Stimulated activated CD4-positive, alpha-beta T cell treated with anti-CD3 and anti-CD28 coated beads, Interleukin-15, amount 100 ng/mL, for 24 hours (primary cell): ENCODE measurements around the gene GALM.

Experiments
- DNase-seq: peaks from one replicate; pipeline ENCODE4 v3.0.0-alpha.2; 2020

Gene GALM

DNA sequence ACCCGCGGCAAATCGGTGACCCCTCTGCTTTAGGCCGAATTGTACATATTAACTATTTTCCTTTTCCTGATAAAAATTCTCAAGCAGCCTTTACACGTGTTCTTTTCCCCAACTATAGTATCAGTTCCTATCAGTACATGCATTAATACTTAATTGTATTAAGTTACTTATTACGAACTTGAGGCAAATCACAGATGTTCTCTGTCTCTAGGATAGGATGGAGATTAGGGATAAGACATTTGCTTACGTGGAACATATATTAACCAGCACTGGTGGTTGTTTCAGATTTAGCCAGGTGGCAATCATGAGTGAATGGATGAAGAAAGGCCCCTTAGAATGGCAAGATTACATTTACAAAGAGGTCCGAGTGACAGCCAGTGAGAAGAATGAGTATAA lies 112.8 kb downstream of the GALM start:
- no peak for DNase-seq

DNA sequence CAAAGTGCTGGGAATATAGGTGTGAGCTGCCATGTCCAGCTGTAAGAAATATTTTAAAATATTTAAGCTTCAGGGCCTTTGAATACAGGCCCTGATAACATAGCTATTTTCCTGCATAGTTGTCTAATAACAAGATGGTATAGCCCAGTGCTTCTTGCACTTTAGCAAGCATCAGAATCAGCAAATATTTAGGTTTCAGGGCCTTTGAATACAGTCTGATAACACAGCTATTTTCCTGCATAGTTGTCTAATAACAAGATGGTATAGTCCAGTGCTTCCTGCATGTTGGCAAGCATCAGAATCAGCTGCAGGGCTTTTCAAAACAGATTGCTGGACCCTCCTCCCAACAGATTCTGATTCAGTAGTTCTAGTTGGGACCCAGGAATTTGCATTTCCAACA lies 117.7 kb downstream of the GALM start:
- no peak for DNase-seq
